A549 (cell line): ENCODE results near the gene AP1S2. TPM values are rescaled to one million over a fixed set of nuclear protein-coding genes. Genes with fewer than 3 reads are reported as not detected.
A peak's percentile ranks its signal among the peaks of the same experiment; 100 is the strongest.

ENCODE experiments used
- ATAC-seq, 2 experiments: fragments of 200-7000 bp in 1 of 2; fragments of >200 bp in 1 of 2; cut with Nextera tagmentation in 1 of 2; cut with Tn5 transposase in 1 of 2; 3 replicates each; pipeline versions ENCODE4 v1.8.0 to v1.9.1; 2018 to 2020; ENCODE audit warnings: mild to moderate bottlenecking in 1 of 2, moderate library complexity in 1 of 2
- CTCF ChIA-PET: fragments of 300-600 bp; sonication (Branson Sonifier 250); formaldehyde crosslinking; extraction: SDS; loops from one replicate; lab custom pipeline; 2021; ENCODE audit warnings: antibody characterized with exemption, inconsistent platforms; lab: Yijun Ruan, JAX
- POLR2A ChIA-PET: fragments of 350-600 bp; formaldehyde crosslinking; extraction: SDS; loops from one replicate; lab custom pipeline; 2021; ENCODE audit warnings: antibody characterized with exemption, inconsistent platforms; lab: Yijun Ruan, JAX
- DNase-seq, 2 experiments: peaks; one replicate each; pipeline versions ENCODE4 v3.0.0 to v3.0.0-alpha.2; 2011 to 2016; ENCODE audit warnings: low read depth in 1 of 2, low spot score in 1 of 2
- FAIRE-seq: peaks from 2 replicates; lab custom pipeline; 2011; peaks lifted over from hg19 to GRCh38; lab: Jason Lieb, UNC
- H3K27ac ChIP-seq, 2 experiments: fragments of >200 bp; sonication (Bioruptor Twin); formaldehyde crosslinking; 3 replicates each; pipeline ENCODE4 v1.5.1; 2016 to 2017
- H3K4me1 ChIP-seq: fragments of >200 bp; sonication (Bioruptor Twin); formaldehyde crosslinking; 3 replicates; pipeline ENCODE4 v1.6.1; 2016
- H3K4me2 ChIP-seq: fragments of >200 bp; sonication (Bioruptor Twin); formaldehyde crosslinking; 3 replicates; pipeline ENCODE4 v1.6.1; 2016
- H3K4me3 ChIP-seq: fragments of >200 bp; sonication (Bioruptor Twin); formaldehyde crosslinking; 3 replicates; pipeline ENCODE4 v1.5.1; 2016
- H3K9me3 ChIP-seq: fragments of >200 bp; sonication (Bioruptor Twin); formaldehyde crosslinking; 3 replicates; pipeline ENCODE4 v1.6.1; 2016
- BHLHE40 ChIP-seq: IDR thresholded peaks from 2 replicates; pipeline ENCODE4 v1.6.1; 2012; ENCODE audit warnings: low read depth, low read length, inconsistent platforms
- CBX2 ChIP-seq: fragments of 200-600 bp; sonication (generic); IDR thresholded peaks from 2 replicates; pipeline ENCODE4 v1.6.1; 2016; ENCODE audit warnings: low read depth, mild to moderate bottlenecking, borderline replicate concordance
- CBX8 ChIP-seq: fragments of 200-600 bp; sonication (generic); IDR thresholded peaks from 2 replicates; pipeline ENCODE4 v1.6.1; 2016
- CTCF ChIP-seq: fragments of >200 bp; sonication (Bioruptor Twin); formaldehyde crosslinking; IDR thresholded peaks from 3 replicates; pipeline ENCODE4 v1.5.1; 2016
- EHF ChIP-seq: fragments of 250-450 bp; sonication (Bioruptor Pico); IDR thresholded peaks from 2 replicates; pipeline ENCODE4 v1.5.0; 2020; ENCODE audit warnings: mild to moderate bottlenecking
- EHMT2 ChIP-seq: fragments of 200-600 bp; sonication (generic); IDR thresholded peaks from 2 replicates; pipeline ENCODE4 v1.6.1; 2016; ENCODE audit warnings: antibody characterized with exemption, low read depth, mild to moderate bottlenecking, moderate library complexity
- ESRRA ChIP-seq: fragments of 150-350 bp; IDR thresholded peaks from 2 replicates; pipeline ENCODE4 v1.6.1; 2014; ENCODE audit warnings: mild to moderate bottlenecking, low read length, borderline replicate concordance
- HEYL ChIP-seq: fragments of 250-450 bp; sonication (Bioruptor Pico); IDR thresholded peaks from 2 replicates; pipeline ENCODE4 v1.8.0; 2021; ENCODE audit warnings: mild to moderate bottlenecking, moderate library complexity
- HOXB13 ChIP-seq: fragments of 250-450 bp; sonication (Bioruptor Pico); IDR thresholded peaks from 2 replicates; pipeline ENCODE4 v1.5.0; 2020; ENCODE audit warnings: low read depth, mild to moderate bottlenecking, moderate library complexity
- KDM5A ChIP-seq: fragments of 200-600 bp; sonication (generic); IDR thresholded peaks from 2 replicates; pipeline ENCODE4 v1.6.1; 2016; ENCODE audit warnings: antibody characterized with exemption, mild to moderate bottlenecking
- MYC ChIP-seq: IDR thresholded peaks from 2 replicates; pipeline ENCODE4 v1.6.1; 2012; ENCODE audit warnings: mild to moderate bottlenecking, inconsistent platforms, low read length, improper control_type of control experiment, borderline replicate concordance
- NPAS2 ChIP-seq: fragments of 250-450 bp; sonication (Bioruptor Pico); IDR thresholded peaks from 2 replicates; pipeline ENCODE4 v1.8.0; 2022; ENCODE audit warnings: mild to moderate bottlenecking, moderate library complexity, borderline replicate concordance
- RAD21 ChIP-seq, 2 experiments: fragments of >200 bp in 1 of 2; sonication (Bioruptor Twin) in 1 of 2; formaldehyde crosslinking in 1 of 2; IDR thresholded peaks in 1 of 2; conservative IDR thresholded peaks in 1 of 2; 2 replicates in 1 of 2; 3 replicates in 1 of 2; pipeline ENCODE4 v1.6.1; 2012 to 2018; ENCODE audit warnings: inconsistent platforms in 1 of 2
- RCOR1 ChIP-seq: fragments of 150-350 bp; IDR thresholded peaks from 2 replicates; pipeline ENCODE4 v1.6.1; 2014; ENCODE audit warnings: antibody characterized with exemption, low read length, low read depth
- REST ChIP-seq: fragments of 200-600 bp; sonication (generic); IDR thresholded peaks from 2 replicates; pipeline ENCODE4 v1.6.1; 2016; ENCODE audit warnings: antibody characterized with exemption, mild to moderate bottlenecking, moderate library complexity
- RFX5 ChIP-seq: fragments of 450-650 bp; IDR thresholded peaks from 2 replicates; pipeline ENCODE4 v1.7.1; 2014; ENCODE audit warnings: antibody characterized with exemption, mild to moderate bottlenecking, moderate library complexity
- SREBF2 ChIP-seq: fragments of 450-650 bp; IDR thresholded peaks from 2 replicates; pipeline ENCODE4 v1.6.1; 2014; ENCODE audit warnings: mild to moderate bottlenecking, moderate library complexity
- TFCP2L1 ChIP-seq: fragments of 250-450 bp; sonication (Bioruptor Pico); IDR thresholded peaks from 2 replicates; pipeline ENCODE4 v1.5.0; 2021; ENCODE audit warnings: mild to moderate bottlenecking
- ZC3H11A ChIP-seq: fragments of 450-650 bp; IDR thresholded peaks from 2 replicates; pipeline ENCODE4 v1.6.1; 2014; ENCODE audit warnings: antibody characterized with exemption, mild to moderate bottlenecking
- ZSCAN20 ChIP-seq: fragments of 250-450 bp; sonication (Bioruptor Pico); IDR thresholded peaks from 2 replicates; pipeline ENCODE4 v1.8.0; 2022; ENCODE audit warnings: mild to moderate bottlenecking, moderate library complexity
- WGBS: methylation state at CpG from one replicate; pipeline ENCODE4 v1.1.6; 2017; ENCODE audit errors: missing lambda C conversion rate; 5-methylcytosine and 5-hydroxymethylcytosine counted together
- polyA plus RNA-seq, 4 experiments: library from polyadenylated mRNA; depleted of rRNA in 3 of 4; stranded (reverse); fragments of >200 nt; fragmentation: RNase III in 1 of 4; extraction: RNeasy Plus Mini Kit Qiagen cat#74134 plus additional on column Dnase treatment in 1 of 4; gene quantifications; 2 replicates in 3 of 4; 3 replicates in 1 of 4; pipeline ENCODE4 v1.2.3, GENCODE V29; 2011 to 2017
- TF ChIP-seq, protein P1 (sequence below): fragments of 150-350 bp; IDR thresholded peaks from 2 replicates; pipeline ENCODE4 v1.6.1; 2014; ENCODE audit warnings: low read depth, mild to moderate bottlenecking, low read length

AP1S2 gene
- polyA plus RNA-seq, 2 of the 4 experiments (the other 2 are of a cell fraction) = 17.1 to 18.5 TPM

DNA sequence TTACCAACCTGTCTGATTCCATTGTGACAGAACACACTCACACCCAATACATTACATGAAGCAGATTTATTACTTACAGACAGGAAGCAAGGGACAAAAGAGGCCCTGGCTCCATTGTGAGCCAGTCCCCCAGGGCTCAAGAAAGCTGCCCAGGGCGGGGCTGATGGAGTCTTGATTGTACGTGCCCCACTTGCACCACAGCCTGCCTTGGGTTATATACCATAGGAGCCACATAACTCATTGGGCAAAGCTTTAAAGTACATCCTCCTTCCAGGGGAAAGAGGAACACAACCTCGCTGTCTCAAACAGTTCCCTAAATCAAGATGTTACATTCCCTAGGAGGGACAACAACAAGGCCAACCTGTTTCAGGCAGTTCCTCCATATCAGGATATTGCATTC, 67.7 kb downstream of the AP1S2 start:
- DNase-seq (no peak), ATAC-seq (no peak), FAIRE-seq (peak; percentile 23)
- CTCF ChIA-PET = no interaction called here
- no peaks in the 10 kb centered on the region for H3K9me3 ChIP-seq
- H3K4me2 ChIP-seq = no peak overlapping the region
- WGBS = 86% methylated on average over 2 of the region's 3 CpGs
- H3K4me1 ChIP-seq = peaks cover 10% of the 10 kb centered on the region; the same call in 1 of the 3 replicates
- no peak overlapping the region for H3K4me3 ChIP-seq
- POLR2A ChIA-PET = no interaction called here
- TF ChIP-seq RAD21 (conservative IDR thresholded peaks at IDR 0.05 in 1 of 2, IDR thresholded peaks at IDR 0.05 in 1 of 2) (no peak), HOXB13 (CRISPR knock-in tag) (no peak), ZSCAN20 (CRISPR knock-in tag) (no peak), CBX2 (no peak), BHLHE40 (no peak), ZC3H11A (no peak), NPAS2 (CRISPR knock-in tag) (no peak), CTCF (no peak), KDM5A (no peak), ESRRA (no peak), EHMT2 (no peak), HEYL (CRISPR knock-in tag) (no peak), EHF (no peak), RCOR1 (no peak), SREBF2 (no peak), CBX8 (no peak), TFCP2L1 (CRISPR knock-in tag) (no peak), MYC (no peak)
- TF ChIP-seq, protein P1, sequence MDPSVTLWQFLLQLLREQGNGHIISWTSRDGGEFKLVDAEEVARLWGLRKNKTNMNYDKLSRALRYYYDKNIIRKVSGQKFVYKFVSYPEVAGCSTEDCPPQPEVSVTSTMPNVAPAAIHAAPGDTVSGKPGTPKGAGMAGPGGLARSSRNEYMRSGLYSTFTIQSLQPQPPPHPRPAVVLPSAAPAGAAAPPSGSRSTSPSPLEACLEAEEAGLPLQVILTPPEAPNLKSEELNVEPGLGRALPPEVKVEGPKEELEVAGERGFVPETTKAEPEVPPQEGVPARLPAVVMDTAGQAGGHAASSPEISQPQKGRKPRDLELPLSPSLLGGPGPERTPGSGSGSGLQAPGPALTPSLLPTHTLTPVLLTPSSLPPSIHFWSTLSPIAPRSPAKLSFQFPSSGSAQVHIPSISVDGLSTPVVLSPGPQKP = no peak
- H3K27ac ChIP-seq = no peak overlapping the region

DNA sequence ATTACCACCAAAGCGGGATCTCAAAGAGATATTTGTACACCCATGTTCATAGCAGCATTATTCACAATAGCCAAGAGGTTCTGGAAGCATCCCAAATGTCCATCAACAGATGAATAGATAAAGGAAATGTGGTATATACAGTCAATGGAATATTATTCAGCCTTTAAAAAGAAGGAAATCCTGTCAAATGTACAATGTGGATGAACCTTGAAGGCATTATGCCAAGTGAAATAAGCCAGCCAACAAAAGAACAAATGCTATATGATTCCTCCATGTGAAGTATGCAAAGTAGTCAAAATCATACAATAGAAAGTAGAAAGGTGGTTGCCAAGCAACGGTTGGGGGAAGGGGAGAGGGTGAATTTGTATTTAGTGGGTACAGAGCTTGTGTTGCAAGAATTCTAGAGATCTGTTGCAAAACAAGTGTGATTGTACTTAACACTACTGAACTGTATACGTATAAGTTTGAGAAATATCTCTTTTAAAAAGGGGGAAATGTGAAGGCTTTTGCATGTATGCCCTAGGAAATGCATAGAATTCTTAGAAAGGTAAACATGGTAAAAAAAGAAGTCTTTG, 69.3 kb downstream of the AP1S2 start:
- H3K4me2 ChIP-seq = no peak overlapping the region
- CTCF ChIA-PET = no interaction called here
- ATAC-seq (no peak), DNase-seq (no peak), FAIRE-seq (no peak)
- 0 out of 3 replicates have a peak, but pooled peaks cover 5% of the 10 kb centered on the region for H3K4me1 ChIP-seq
- WGBS = 85% methylated on average over 3 of the region's 3 CpGs
- no peak overlapping the region for H3K27ac ChIP-seq
- POLR2A ChIA-PET = no interaction called here
- TF ChIP-seq RFX5 = no peak
- no peak overlapping the region for H3K4me3 ChIP-seq
- no peaks in the 10 kb centered on the region for H3K9me3 ChIP-seq

DNA sequence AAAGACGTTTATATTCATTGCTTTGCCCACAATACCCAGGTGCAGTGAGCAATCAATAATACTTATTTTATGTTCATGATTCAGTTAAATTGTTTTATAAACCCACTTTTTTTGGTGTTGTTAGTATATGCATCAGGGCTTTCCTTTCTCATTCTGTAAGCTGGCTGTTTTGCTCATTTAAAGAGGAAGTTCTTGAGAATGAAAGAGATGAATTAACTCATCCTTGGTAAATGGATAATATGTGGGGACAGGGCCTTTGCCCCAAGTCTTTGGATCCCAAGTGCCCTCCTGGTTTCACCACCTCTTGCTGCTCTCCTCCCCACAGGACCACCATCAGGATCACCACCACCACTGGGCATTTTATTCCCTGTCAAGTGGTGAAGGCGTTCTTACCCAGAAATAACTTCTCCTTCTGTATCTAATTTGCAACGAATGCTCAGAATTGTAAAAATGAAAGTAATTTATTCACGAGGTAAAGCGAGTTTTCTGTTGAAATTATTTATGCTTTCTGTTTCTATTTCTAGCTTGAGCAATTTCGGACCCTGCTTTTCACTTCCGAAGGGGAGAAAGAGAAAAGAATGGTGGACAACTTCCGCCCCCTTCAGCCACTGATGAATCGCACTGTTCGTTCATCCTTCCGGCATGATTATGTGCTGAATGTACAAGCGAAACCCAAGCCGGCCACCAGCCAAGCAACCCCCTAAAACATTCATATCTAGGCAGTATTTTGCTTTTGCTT, 72.5 kb downstream of the AP1S2 start:
- no peak for FAIRE-seq
- POLR2A ChIA-PET = no interaction called here
- WGBS = 85% methylated on average over 13 of the region's 13 CpGs

More for the DNA sequence above, 72.5 kb downstream of the AP1S2 start:
- H3K4me1 ChIP-seq = no peaks in the 10 kb centered on the region
- no peak for TF ChIP-seq KDM5A
- no peak for TF ChIP-seq REST
- TF ChIP-seq CTCF = no peak
- H3K9me3 ChIP-seq = no peaks in the 10 kb centered on the region
- H3K27ac ChIP-seq = no peak overlapping the region
- no peak for ATAC-seq
- no peak overlapping the region for H3K4me2 ChIP-seq
- DNase-seq = no peak
- CTCF ChIA-PET = no interaction called here
- H3K4me3 ChIP-seq = no peak overlapping the region
